Neuronal stem cell (in vitro differentiated cells): Measurements from ENCODE around the gene UGT2B15.
"Not testable (repeated sequence)": the region's sequence is repeated elsewhere in the genome, so short reads cannot be mapped to it uniquely, and the experiment has no call there.

ENCODE experiments used
- DNase-seq: peaks from one replicate; pipeline ENCODE4 v3.0.0-alpha.2; 2013; ENCODE audit warnings: low spot score
- H2AFZ ChIP-seq: one replicate; pipeline ENCODE4 v1.6.1; 2013; ENCODE audit warnings: mild to moderate bottlenecking, low read length, inconsistent platforms
- H2AK5ac ChIP-seq: 2 replicates; pipeline ENCODE4 v1.6.1; 2013; ENCODE audit warnings: low read depth, mild to moderate bottlenecking, inconsistent platforms, low read length, moderate library complexity, mixed read lengths
- H2BK120ac ChIP-seq: 2 replicates; pipeline ENCODE4 v1.6.1; 2013; ENCODE audit warnings: low read depth, mild to moderate bottlenecking, inconsistent platforms, low read length, moderate library complexity, mixed read lengths
- H2BK12ac ChIP-seq: one replicate; pipeline ENCODE4 v1.6.1; 2013; ENCODE audit warnings: low read length, inconsistent platforms
- H2BK15ac ChIP-seq: 2 replicates; pipeline ENCODE4 v1.6.1; 2013; ENCODE audit warnings: mild to moderate bottlenecking, low read length, inconsistent platforms, mixed read lengths
- H2BK5ac ChIP-seq: one replicate; pipeline ENCODE4 v1.6.1; 2013; ENCODE audit warnings: inconsistent platforms, mild to moderate bottlenecking, low read length, moderate library complexity
- H3K14ac ChIP-seq: one replicate; pipeline ENCODE4 v1.6.1; 2013; ENCODE audit warnings: low read length, inconsistent platforms
- H3K18ac ChIP-seq: 2 replicates; pipeline ENCODE4 v1.6.1; 2013; ENCODE audit warnings: low read length, inconsistent platforms
- H3K23ac ChIP-seq: 2 replicates; pipeline ENCODE4 v1.6.1; 2013; ENCODE audit warnings: low read depth, mild to moderate bottlenecking, mixed read lengths, low read length, inconsistent platforms; ENCODE audit not compliant: poor library complexity
- H3K27ac ChIP-seq: replicated peaks from 3 replicates; pipeline ENCODE4 v1.5.1; 2013; ENCODE audit warnings: low read length, inconsistent platforms
- H3K27me3 ChIP-seq, 3 experiments: 2 replicates each; pipeline ENCODE4 v1.6.1; 2013; ENCODE audit warnings: low read length in 3 of 3, mild to moderate bottlenecking in 2 of 3, inconsistent platforms in 1 of 3, low read depth in 1 of 3, mixed read lengths in 1 of 3, moderate library complexity in 1 of 3; ENCODE audit not compliant: control insufficient read depth in 3 of 3, insufficient read depth in 3 of 3
- H3K36me3 ChIP-seq, 2 donors: replicated peaks in 1 of 2; 2 replicates each; pipeline ENCODE4 v1.6.1; 2013; ENCODE audit warnings: low read length in 2 of 2; ENCODE audit not compliant: control insufficient read depth in 2 of 2, insufficient read depth in 2 of 2
- H3K4ac ChIP-seq: 2 replicates; pipeline ENCODE4 v1.6.1; 2013; ENCODE audit warnings: inconsistent platforms, mild to moderate bottlenecking, low read length, moderate library complexity
- H3K4me1 ChIP-seq, 2 donors: 1 replicate in 1 of 2; 2 replicates in 1 of 2; pipeline ENCODE4 v1.6.1; 2013; ENCODE audit warnings: low read length in 2 of 2, low read depth in 1 of 2; ENCODE audit not compliant: control insufficient read depth in 2 of 2, insufficient read depth in 1 of 2
- H3K4me2 ChIP-seq: one replicate; pipeline ENCODE4 v1.6.1; 2013; ENCODE audit warnings: mild to moderate bottlenecking, low read length, inconsistent platforms; ENCODE audit not compliant: insufficient read depth, poor library complexity, severe bottlenecking
- H3K4me3 ChIP-seq, 2 donors: 2 replicates each; pipeline ENCODE4 v1.5.1; 2013; ENCODE audit warnings: low read length in 2 of 2, mild to moderate bottlenecking in 2 of 2, inconsistent platforms in 1 of 2, moderate library complexity in 1 of 2
- H3K79me1 ChIP-seq: one replicate; pipeline ENCODE4 v1.6.1; 2013; ENCODE audit warnings: low read depth, mild to moderate bottlenecking, inconsistent platforms, low read length, moderate library complexity
- H3K9ac ChIP-seq: one replicate; pipeline ENCODE4 v1.6.1; 2013; ENCODE audit warnings: mild to moderate bottlenecking, low read depth, low read length, inconsistent platforms; ENCODE audit not compliant: poor library complexity
- H3K9me3 ChIP-seq, 2 donors: replicated peaks in 1 of 2; 2 replicates each; pipeline versions ENCODE3 to v1.6.1; 2013; ENCODE audit warnings: low read length in 2 of 2, mild to moderate bottlenecking in 2 of 2, inconsistent platforms in 1 of 2, low read depth in 1 of 2, mixed read lengths in 1 of 2, moderate library complexity in 1 of 2; ENCODE audit not compliant: control insufficient read depth in 2 of 2, insufficient read depth in 1 of 2
- H4K8ac ChIP-seq: one replicate; pipeline ENCODE4 v1.6.1; 2013; ENCODE audit warnings: low read depth, mild to moderate bottlenecking, inconsistent platforms, low read length, moderate library complexity
- H4K91ac ChIP-seq: one replicate; pipeline ENCODE4 v1.6.1; 2013; ENCODE audit warnings: low read length, low read depth, mild to moderate bottlenecking, inconsistent platforms; ENCODE audit not compliant: poor library complexity
- WGBS, 2 donors: extraction: QIAGEN DNeasy Blood & Tissue Kit; methylation state at CpG; one replicate each; pipeline ENCODE4 v1.1.7; 2013; ENCODE audit warnings: missing lambda C conversion rate in 2 of 2, mixed read lengths in 1 of 2; ENCODE audit not compliant: insufficient read length in 2 of 2, insufficient replicate concordance in 1 of 2; ENCODE audit errors: extremely low coverage in 2 of 2; 5-methylcytosine and 5-hydroxymethylcytosine counted together

UGT2B15 gene

GRCh38 chr4:68651932-68652331 lies 18.5 kb downstream of the UGT2B15 start:
- H2AFZ ChIP-seq = no peak overlapping the region
- no CpG with 5 or more reads among the region's 1 CpG for WGBS, 2 donors
- no peak overlapping the region for H2BK12ac ChIP-seq
- H3K14ac ChIP-seq = no peak overlapping the region
- H2BK15ac ChIP-seq = no peak overlapping the region
- H3K4me2 ChIP-seq = no peak overlapping the region
- H3K4ac ChIP-seq = no peak overlapping the region
- no peaks in the 10 kb centered on the region for H3K79me1 ChIP-seq
- H3K27me3 ChIP-seq = no peaks in the 10 kb centered on the region
- no peak overlapping the region for H2AK5ac ChIP-seq
- H4K8ac ChIP-seq = no peak overlapping the region
- H3K23ac ChIP-seq = no peak overlapping the region
- H3K9me3 ChIP-seq = no peaks in the 10 kb centered on the region
- H2BK120ac ChIP-seq = no peak overlapping the region
- no peak overlapping the region for H3K9ac ChIP-seq
- no peak for DNase-seq
- no peaks in the 10 kb centered on the region for H3K36me3 ChIP-seq
- H2BK5ac ChIP-seq = no peak overlapping the region
- H4K91ac ChIP-seq = no peak overlapping the region
- no peak overlapping the region for H3K27ac ChIP-seq
- H3K4me1 ChIP-seq = peaks cover 0 to 1% of the 10 kb centered on the region in 2 donors
- no peak overlapping the region for H3K4me3 ChIP-seq
- no peak overlapping the region for H3K18ac ChIP-seq

- WGBS, 2 donors = no CpG with 5 or more reads among the region's 3 CpGs
- H2AK5ac ChIP-seq = no peak overlapping the region
- no peak overlapping the region for H2AFZ ChIP-seq
- no peak overlapping the region for H2BK5ac ChIP-seq
- H3K36me3 ChIP-seq = no peaks in the 10 kb centered on the region
- H3K9me3 ChIP-seq = no peaks in the 10 kb centered on the region
- H2BK12ac ChIP-seq = no peak overlapping the region
- no peaks in the 10 kb centered on the region for H3K4me1 ChIP-seq
- no peak overlapping the region for H2BK15ac ChIP-seq
- H4K8ac ChIP-seq = no peak overlapping the region
- H3K23ac ChIP-seq = no peak overlapping the region
- no peak overlapping the region for H3K18ac ChIP-seq
- no peak overlapping the region for H3K27ac ChIP-seq
- H4K91ac ChIP-seq = no peak overlapping the region
- no peak for DNase-seq
- H3K79me1 ChIP-seq = no peaks in the 10 kb centered on the region
- H3K9ac ChIP-seq = no peak overlapping the region
- H2BK120ac ChIP-seq = no peak overlapping the region
- H3K27me3 ChIP-seq = no peaks in the 10 kb centered on the region
- H3K4me3 ChIP-seq = no peak overlapping the region
- H3K14ac ChIP-seq = no peak overlapping the region
- H3K4me2 ChIP-seq = no peak overlapping the region
- H3K4ac ChIP-seq = no peak overlapping the region
These were observed 40.1 kb downstream of the UGT2B15 start for GRCh38 chr4:68630371-68630770.

- H2AFZ ChIP-seq, H2BK12ac ChIP-seq, H3K36me3 ChIP-seq, H3K4me3 ChIP-seq, H3K4me2 ChIP-seq, H3K4ac ChIP-seq, H3K79me1 ChIP-seq, H3K9ac ChIP-seq, H2BK5ac ChIP-seq, H3K4me1 ChIP-seq, H2AK5ac ChIP-seq, H4K8ac ChIP-seq, H2BK15ac ChIP-seq, H3K9me3 ChIP-seq, H3K14ac ChIP-seq, DNase-seq, H2BK120ac ChIP-seq, H3K23ac ChIP-seq, H3K27me3 ChIP-seq, H3K27ac ChIP-seq, H4K91ac ChIP-seq, H3K18ac ChIP-seq: not testable (repeated sequence)
- WGBS, 2 donors = no CpG with 5 or more reads among the region's 2 CpGs
These were observed 47.7 kb downstream of the UGT2B15 start for GRCh38 chr4:68622731-68623130.

- no peak overlapping the region for H4K91ac ChIP-seq
- H2BK15ac ChIP-seq = no peak overlapping the region
- H2BK12ac ChIP-seq = no peak overlapping the region
- no peak overlapping the region for H3K18ac ChIP-seq
- no peak overlapping the region for H3K4me3 ChIP-seq
- H3K4me1 ChIP-seq = no peaks in the 10 kb centered on the region
- H3K27me3 ChIP-seq = no peaks in the 10 kb centered on the region
- H3K23ac ChIP-seq = no peak overlapping the region
- H2BK5ac ChIP-seq = no peak overlapping the region
- H3K4ac ChIP-seq = no peak overlapping the region
- no peak for DNase-seq
- H2AFZ ChIP-seq = no peak overlapping the region
- H3K36me3 ChIP-seq = no peaks in the 10 kb centered on the region
- H2AK5ac ChIP-seq = no peak overlapping the region
- no peak overlapping the region for H3K4me2 ChIP-seq
- H3K9me3 ChIP-seq = no peaks in the 10 kb centered on the region
- H3K27ac ChIP-seq = no peak overlapping the region
- no peaks in the 10 kb centered on the region for H3K79me1 ChIP-seq
- H3K14ac ChIP-seq = no peak overlapping the region
- no peak overlapping the region for H4K8ac ChIP-seq
- no peak overlapping the region for H3K9ac ChIP-seq
- H2BK120ac ChIP-seq = no peak overlapping the region
These were observed 53.3 kb downstream of the UGT2B15 start for GRCh38 chr4:68617003-68617698.
